ENCODE results near the gene HMG20A.

DNA sequence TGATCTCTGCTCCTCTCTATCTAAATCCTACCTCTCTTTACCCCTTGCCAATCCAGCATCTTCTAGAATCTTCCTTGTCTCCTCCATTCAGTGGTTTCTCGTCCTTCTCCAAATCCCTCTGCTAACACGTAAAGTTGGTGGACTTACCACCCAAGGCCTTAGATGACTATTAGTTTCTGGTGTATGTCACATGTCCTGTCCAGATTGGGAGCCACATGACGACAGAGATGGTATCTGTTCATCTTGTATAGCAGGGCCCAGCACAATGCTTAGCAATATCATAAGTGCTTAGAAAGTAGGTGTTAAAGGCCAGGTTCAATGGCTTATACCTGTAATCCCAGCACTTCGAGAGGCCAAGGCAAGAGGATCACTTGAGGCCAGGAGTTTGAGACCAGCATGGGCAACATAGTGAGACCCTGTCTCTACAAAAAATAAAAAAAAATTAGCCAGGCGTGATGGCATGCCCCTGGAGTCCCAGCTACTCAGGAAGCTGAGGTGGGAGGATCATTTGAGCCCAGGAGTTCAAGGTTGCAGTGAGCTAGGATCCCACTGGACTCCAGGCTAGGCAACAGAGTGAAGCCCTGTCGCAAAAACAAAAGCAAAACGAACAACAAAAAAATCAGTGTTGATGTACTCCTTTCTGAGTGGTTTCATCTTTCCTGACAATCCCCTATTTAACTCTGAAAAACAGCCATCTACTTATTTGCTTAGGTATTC lies 81.8 kb downstream of the HMG20A start:
- TF ChIP-seq CTCF (IDR thresholded peaks at IDR 0.05): no peak
- TF ChIP-seq POLR2A (IDR thresholded peaks at IDR 0.05): no peak

Data from adrenal gland (tissue), 5 donors.